Brain microvascular endothelial cell (primary cell): ENCODE data around the gene ZNF541.
A peak's percentile ranks its signal among the peaks of the same experiment; 100 is the strongest.

Experiments
- DNase-seq: peaks from one replicate; pipeline ENCODE4 v3.0.0-alpha.2; 2020
- H3K27ac ChIP-seq: fragments of 250-450 bp; sonication (Bioruptor Pico); 2 replicates; pipeline ENCODE4 v1.5.1; 2020; ENCODE audit warnings: mild to moderate bottlenecking, moderate library complexity
- H3K27me3 ChIP-seq: fragments of 250-450 bp; sonication (Bioruptor Pico); replicated peaks from 2 replicates; pipeline ENCODE4 v1.5.1; 2020; ENCODE audit warnings: mild to moderate bottlenecking
- H3K36me3 ChIP-seq: fragments of 250-450 bp; sonication (Bioruptor Pico); replicated peaks from 2 replicates; pipeline ENCODE4 v1.5.1; 2020; ENCODE audit warnings: mild to moderate bottlenecking
- H3K4me3 ChIP-seq: 2 replicates; pipeline ENCODE4 v1.5.1; 2011; ENCODE audit warnings: low read depth, mild to moderate bottlenecking, control low read depth, low read length, moderate library complexity
- in situ Hi-C: cut with HindIII; loops from 2 replicates; pipeline ENCODE4 v1.10.0; 2017; ENCODE audit warnings: low sequenced_read_pairs, low pct_ligation_motif_present
- TF ChIP-seq, protein P1 (sequence below): IDR thresholded peaks from 2 replicates; pipeline ENCODE4 v1.5.1; 2011; ENCODE audit warnings: low read depth, mild to moderate bottlenecking, moderate library complexity, low read length, control low read depth, inconsistent platforms; ENCODE audit errors: missing control alignments

ZNF541 gene

DNA sequence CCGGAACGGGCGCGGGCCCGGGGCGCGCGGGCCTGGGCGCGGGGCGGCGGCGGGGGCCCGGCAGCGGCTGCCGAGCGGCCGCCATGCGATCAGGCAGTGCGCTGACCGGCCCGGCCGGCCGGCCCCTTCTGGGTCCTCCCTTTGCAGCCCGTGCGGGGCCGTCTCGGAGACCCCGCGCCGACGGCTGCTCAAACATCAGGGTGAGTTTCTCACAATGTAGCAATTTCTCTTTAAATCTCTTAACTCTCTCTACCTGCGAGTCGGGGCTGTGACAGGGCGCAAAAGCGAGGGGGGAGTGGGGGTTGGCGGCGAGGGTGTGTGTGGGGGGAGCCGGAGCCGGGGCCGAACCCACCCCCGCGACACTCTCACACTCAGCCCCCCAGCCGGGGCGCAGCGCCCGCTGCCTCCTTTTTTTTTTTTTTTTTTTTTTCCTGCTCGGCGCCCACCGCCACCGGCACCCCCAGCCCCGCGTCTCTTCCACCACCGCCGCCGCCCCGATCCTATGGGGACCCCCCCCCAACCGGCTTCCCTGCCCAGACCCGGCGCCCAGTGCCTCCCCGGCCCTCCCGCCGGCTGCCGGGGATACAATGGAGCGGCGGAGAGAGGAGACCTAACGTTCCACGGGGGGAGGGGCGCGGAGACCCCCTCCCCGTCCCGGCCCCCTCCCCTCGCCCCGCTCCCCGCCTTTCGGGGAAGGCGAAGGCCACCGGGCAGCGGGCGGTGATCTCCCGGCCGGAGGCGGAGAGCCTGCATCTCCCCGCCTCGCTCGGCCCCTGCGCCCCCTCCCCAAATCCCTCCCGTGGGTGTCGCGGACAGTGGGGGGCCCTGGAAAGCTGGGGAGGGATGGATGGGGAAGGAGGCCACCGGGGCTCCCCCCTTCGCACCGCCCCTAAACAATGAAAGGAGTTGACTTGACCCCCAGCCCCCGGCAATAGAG is 36.3 kb upstream of the ZNF541 start, which contains the start of gene BICRA:
BICRA (plus strand) TSS at position 166 of the 937 bp plus-strand sequence. CDS start 64,441 bp downstream, outside the sequence.
- in situ Hi-C loops = no loop called here
- peak within 1 kb of the TSS; percentile 86 for H3K4me3 ChIP-seq
- TF ChIP-seq, protein P1, sequence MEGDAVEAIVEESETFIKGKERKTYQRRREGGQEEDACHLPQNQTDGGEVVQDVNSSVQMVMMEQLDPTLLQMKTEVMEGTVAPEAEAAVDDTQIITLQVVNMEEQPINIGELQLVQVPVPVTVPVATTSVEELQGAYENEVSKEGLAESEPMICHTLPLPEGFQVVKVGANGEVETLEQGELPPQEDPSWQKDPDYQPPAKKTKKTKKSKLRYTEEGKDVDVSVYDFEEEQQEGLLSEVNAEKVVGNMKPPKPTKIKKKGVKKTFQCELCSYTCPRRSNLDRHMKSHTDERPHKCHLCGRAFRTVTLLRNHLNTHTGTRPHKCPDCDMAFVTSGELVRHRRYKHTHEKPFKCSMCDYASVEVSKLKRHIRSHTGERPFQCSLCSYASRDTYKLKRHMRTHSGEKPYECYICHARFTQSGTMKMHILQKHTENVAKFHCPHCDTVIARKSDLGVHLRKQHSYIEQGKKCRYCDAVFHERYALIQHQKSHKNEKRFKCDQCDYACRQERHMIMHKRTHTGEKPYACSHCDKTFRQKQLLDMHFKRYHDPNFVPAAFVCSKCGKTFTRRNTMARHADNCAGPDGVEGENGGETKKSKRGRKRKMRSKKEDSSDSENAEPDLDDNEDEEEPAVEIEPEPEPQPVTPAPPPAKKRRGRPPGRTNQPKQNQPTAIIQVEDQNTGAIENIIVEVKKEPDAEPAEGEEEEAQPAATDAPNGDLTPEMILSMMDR = no peak
- H3K27me3 ChIP-seq = no peaks in the 10 kb centered on the region
- DNase-seq = no peak
- H3K36me3 ChIP-seq = peaks cover 3% of the 10 kb centered on the region
- H3K27ac ChIP-seq = peak within 1 kb of the TSS; percentile 98

DNA sequence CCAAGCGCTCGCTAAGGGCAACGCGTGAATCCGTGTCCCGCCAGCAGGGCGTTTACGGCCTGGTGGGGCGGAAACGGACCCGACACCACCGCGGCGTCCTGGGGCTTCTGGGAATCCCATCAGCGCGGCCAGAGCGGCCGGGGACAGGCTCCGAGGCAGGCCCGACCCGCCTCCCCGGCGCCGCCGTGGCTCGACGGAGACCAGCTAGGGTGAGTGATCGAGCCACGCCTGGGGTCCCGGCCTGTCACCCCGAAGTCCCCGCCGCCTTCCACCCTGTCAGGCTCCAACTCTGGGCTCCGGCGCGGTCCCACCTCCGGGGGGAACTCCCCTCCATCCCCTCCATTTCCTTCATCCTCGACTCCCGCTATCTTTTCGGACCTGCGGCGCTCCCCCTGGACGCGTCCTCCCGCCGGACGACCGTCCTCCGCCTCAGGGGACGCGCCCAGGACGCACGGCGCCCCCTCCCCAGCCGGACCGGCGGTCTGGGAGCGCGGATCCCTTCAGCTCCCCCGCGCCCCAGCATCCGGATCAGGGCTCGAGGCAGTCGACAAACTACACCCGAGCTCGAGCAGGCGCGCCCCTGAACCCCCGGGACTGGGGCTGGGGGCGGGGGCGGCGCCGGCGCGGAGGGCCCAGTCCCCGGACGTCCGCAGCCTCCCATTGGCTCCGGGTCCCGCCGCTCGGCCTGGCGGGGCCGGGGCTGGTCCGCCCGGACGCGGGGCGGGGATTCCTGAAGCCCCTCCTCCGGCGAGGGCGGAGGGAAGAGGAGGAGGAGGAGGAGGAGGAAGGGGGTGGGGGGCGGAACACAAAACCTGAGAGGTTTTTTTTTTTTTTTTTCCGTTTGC is 35.3 kb upstream of the ZNF541 start:
- Histone ChIP-seq H3K4me3 (peak overlapping the region; percentile 86), H3K27ac (peak overlapping the region; percentile 98), H3K27me3 (no peaks in the 10 kb centered on the region), H3K36me3 (peaks cover 3% of the 10 kb centered on the region)
- in situ Hi-C loops = no loop called here
- TF ChIP-seq, protein P1 = peak; percentile 60
- peak; percentile 83 for DNase-seq

DNA sequence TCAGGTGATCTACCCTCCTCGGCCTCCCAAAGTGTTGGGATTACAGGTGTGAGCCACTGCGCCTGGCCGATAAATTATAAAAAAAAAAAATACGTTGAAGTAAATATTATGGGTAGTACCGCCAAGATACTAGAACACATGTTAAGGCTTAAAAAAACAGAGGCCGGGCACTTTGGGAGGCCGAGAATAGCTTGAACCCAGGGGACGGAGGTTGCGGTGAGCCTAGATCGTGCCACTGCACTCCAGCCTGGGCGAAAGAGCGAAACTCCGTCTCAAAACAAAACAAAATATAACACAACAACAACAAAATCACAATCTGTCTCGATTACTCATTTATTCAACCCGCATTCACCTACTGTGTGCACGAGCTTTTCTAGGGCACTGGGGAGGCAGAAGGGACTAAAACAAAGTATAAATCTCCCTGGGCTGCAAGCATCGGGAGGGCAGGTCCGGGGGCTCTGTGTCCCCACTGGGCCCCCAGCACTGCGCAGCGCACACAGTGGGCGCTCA is 34.7 kb upstream of the ZNF541 start:
- in situ Hi-C loops = no loop called here
- Histone ChIP-seq H3K36me3 (peaks cover 3% of the 10 kb centered on the region), H3K27ac (peak overlapping the region; percentile 98), H3K4me3 (peak overlapping the region; percentile 86), H3K27me3 (no peaks in the 10 kb centered on the region)
- TF ChIP-seq, protein P1 = no peak
- DNase-seq = no peak

DNA sequence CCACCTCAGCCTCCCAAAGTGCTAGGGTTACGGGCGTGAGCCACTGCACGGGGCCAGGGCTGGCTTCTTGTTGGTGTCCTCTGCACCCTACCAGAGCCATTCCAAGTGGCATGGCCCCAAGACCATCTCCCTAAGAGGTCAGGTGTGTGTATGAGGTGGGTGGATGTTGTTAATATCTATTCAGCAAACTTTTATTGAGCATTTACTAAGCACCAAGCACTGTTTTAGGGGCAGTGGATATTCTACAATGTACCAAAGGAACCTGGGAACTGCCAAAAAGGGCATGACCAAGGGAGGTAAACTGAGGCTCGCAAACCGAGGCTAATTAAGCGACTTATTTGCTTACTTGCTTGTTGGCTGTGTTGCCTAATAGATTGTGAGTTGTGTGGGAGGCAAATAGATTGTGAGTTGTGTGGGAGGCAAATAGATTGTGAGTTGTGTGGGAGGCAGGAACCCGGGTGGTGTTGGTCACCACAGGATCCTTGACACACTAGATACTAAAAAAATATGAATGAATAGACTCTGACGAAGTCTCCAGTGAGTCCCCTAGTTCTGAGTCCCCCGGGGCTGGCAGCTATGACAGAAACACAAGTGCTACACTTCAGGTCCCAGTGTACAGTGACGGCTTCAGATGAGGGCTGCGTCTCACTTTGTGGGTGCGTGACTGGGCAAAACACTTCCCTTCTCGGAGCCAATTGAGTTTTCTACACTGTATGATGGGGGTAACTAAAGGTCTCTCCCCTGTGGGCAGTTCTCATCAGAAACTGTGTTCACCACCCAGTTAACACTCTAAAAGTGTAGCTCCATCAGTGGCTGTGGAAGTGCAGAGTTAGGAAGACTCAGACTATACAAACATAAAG is 31.0 kb upstream of the ZNF541 start:
- no peak for DNase-seq
- H3K27me3 ChIP-seq = no peaks in the 10 kb centered on the region
- no peak overlapping the region for H3K27ac ChIP-seq
- in situ Hi-C loops = no loop called here
- no peak overlapping the region for H3K4me3 ChIP-seq
- H3K36me3 ChIP-seq = no peaks in the 10 kb centered on the region
- TF ChIP-seq, protein P1 = no peak
